K562 (cell line): Measurements from ENCODE around the gene AKAP6.

Source experiments
- CTBP1 ChIP-seq: fragments of 450-650 bp; IDR thresholded peaks from 2 replicates; pipeline ENCODE4 v1.6.1; 2016; ENCODE audit warnings: borderline replicate concordance
- FOXM1 ChIP-seq, 2 experiments: fragments of 450-650 bp in 1 of 2; sonication (generic) in 1 of 2; formaldehyde crosslinking in 1 of 2; IDR thresholded peaks; 2 replicates each; pipeline versions ENCODE4 v1.6.1 to v1.9.0; 2017 to 2022; ENCODE audit warnings: low read depth in 2 of 2, mild to moderate bottlenecking in 2 of 2, missing genetic modification reagents in 1 of 2, moderate library complexity in 1 of 2
- GABPA ChIP-seq: fragments of 200-800 bp; sonication (Bioruptor generic); conservative IDR thresholded peaks from 2 replicates; pipeline ENCODE4 v1.6.1; 2016; ENCODE audit warnings: low read depth, missing genetic modification characterization, missing compliant biosample characterization
- RAD51 ChIP-seq: fragments of 450-650 bp; IDR thresholded peaks from 2 replicates; pipeline ENCODE4 v1.7.1; 2016; ENCODE audit warnings: low read depth, mild to moderate bottlenecking, borderline replicate concordance
- SREBF1 ChIP-seq: fragments of 150-350 bp; IDR thresholded peaks from 2 replicates; pipeline ENCODE4 v1.6.1; 2014; ENCODE audit warnings: antibody characterized with exemption, low read depth, low read length, borderline replicate concordance
- TOE1 ChIP-seq, 2 experiments: fragments of 450-650 bp in 1 of 2; sonication (generic) in 1 of 2; formaldehyde crosslinking in 1 of 2; IDR thresholded peaks; 2 replicates each; pipeline versions ENCODE4 v1.7.1 to v1.8.0; 2016 to 2022; ENCODE audit warnings: borderline replicate concordance in 2 of 2, mild to moderate bottlenecking in 2 of 2, antibody characterized with exemption in 1 of 2, inconsistent platforms in 1 of 2, low read depth in 1 of 2, missing genetic modification reagents in 1 of 2, moderate library complexity in 1 of 2
- ZBTB1 ChIP-seq: sonication (generic); formaldehyde crosslinking; IDR thresholded peaks from 2 replicates; pipeline ENCODE4 v1.8.1; 2023; ENCODE audit warnings: missing genetic modification reagents, low read depth, mild to moderate bottlenecking, borderline replicate concordance
- ZBTB33 ChIP-seq: sonication (generic); formaldehyde crosslinking; IDR thresholded peaks from 2 replicates; pipeline ENCODE4 v1.8.1; 2023; ENCODE audit warnings: mild to moderate bottlenecking, missing genetic modification reagents
- TF ChIP-seq, protein P1 (sequence below): sonication (generic); formaldehyde crosslinking; IDR thresholded peaks from 2 replicates; pipeline ENCODE4 v1.9.0; 2022; ENCODE audit warnings: mild to moderate bottlenecking, missing genetic modification reagents
- TF ChIP-seq, protein P2 (sequence below), 3 experiments: IDR thresholded peaks in 2 of 3; conservative IDR thresholded peaks in 1 of 3; 2 replicates each; pipeline ENCODE4 v1.5.1; 2011 to 2012; ENCODE audit warnings: low read length in 3 of 3, mild to moderate bottlenecking in 3 of 3, control low read depth in 2 of 3, improper control_type of control experiment in 1 of 3, inconsistent platforms in 1 of 3, low read depth in 1 of 3, mixed read lengths in 1 of 3, moderate library complexity in 1 of 3; ENCODE audit not compliant: insufficient read depth in 2 of 3

- TF ChIP-seq, protein P1, sequence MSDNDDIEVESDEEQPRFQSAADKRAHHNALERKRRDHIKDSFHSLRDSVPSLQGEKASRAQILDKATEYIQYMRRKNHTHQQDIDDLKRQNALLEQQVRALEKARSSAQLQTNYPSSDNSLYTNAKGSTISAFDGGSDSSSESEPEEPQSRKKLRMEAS (CRISPR knock-in tag), result no peak
- no peak for TF ChIP-seq FOXM1 (IDR thresholded peaks at IDR 0.05; ENCODE audit: low read depth)
- TF ChIP-seq FOXM1 (CRISPR knock-in tag; IDR thresholded peaks at IDR 0.05; ENCODE audit: low read depth), result no peak
- no peak for TF ChIP-seq ZBTB33 (CRISPR knock-in tag)
- no peak for TF ChIP-seq GABPA (tag)
- no peak for TF ChIP-seq RAD51
- no peak for TF ChIP-seq SREBF1
- TF ChIP-seq CTBP1, result no peak
- TF ChIP-seq, protein P2, sequence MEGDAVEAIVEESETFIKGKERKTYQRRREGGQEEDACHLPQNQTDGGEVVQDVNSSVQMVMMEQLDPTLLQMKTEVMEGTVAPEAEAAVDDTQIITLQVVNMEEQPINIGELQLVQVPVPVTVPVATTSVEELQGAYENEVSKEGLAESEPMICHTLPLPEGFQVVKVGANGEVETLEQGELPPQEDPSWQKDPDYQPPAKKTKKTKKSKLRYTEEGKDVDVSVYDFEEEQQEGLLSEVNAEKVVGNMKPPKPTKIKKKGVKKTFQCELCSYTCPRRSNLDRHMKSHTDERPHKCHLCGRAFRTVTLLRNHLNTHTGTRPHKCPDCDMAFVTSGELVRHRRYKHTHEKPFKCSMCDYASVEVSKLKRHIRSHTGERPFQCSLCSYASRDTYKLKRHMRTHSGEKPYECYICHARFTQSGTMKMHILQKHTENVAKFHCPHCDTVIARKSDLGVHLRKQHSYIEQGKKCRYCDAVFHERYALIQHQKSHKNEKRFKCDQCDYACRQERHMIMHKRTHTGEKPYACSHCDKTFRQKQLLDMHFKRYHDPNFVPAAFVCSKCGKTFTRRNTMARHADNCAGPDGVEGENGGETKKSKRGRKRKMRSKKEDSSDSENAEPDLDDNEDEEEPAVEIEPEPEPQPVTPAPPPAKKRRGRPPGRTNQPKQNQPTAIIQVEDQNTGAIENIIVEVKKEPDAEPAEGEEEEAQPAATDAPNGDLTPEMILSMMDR (IDR thresholded peaks at IDR 0.05 in 2 of 3, conservative IDR thresholded peaks at IDR 0.05 in 1 of 3; ENCODE audit: insufficient read depth in 2 of 3, low read depth in 1 of 3, low read length in 3 of 3), result no peak
- no peak for TF ChIP-seq TOE1 (IDR thresholded peaks at IDR 0.05; ENCODE audit: borderline replicate concordance)
- no peak for TF ChIP-seq TOE1 (CRISPR knock-in tag; IDR thresholded peaks at IDR 0.05; ENCODE audit: borderline replicate concordance, low read depth)
- TF ChIP-seq ZBTB1 (CRISPR knock-in tag), result no peak
These were observed 506.8 kb downstream of the AKAP6 start for GRCh38 chr14:32835924-32836323.
